KOPT-K1 (cell line): ENCODE measurements around the gene ASB2.

Experiments
- H3K27ac ChIP-seq: fragments of 200-600 bp; sonication (generic); 2 replicates; pipeline ENCODE4 v1.5.1; 2016; ENCODE audit warnings: antibody characterized with exemption, mild to moderate bottlenecking, low read depth, low read length; ENCODE audit not compliant: poor library complexity, severe bottlenecking
- H3K36me3 ChIP-seq: fragments of 200-600 bp; sonication (generic); 2 replicates; pipeline ENCODE4 v1.5.1; 2017; ENCODE audit warnings: antibody characterized with exemption, mild to moderate bottlenecking, low read length, moderate library complexity; ENCODE audit not compliant: insufficient read depth
- H3K9me3 ChIP-seq: fragments of 200-600 bp; sonication (generic); 2 replicates; pipeline ENCODE4 v1.5.1; 2017; ENCODE audit warnings: antibody characterized with exemption, low read length, mild to moderate bottlenecking; ENCODE audit not compliant: insufficient read depth, poor library complexity, severe bottlenecking

ASB2 gene

GRCh38 chr14:93975791-93976476 lies 436 bp downstream of the ASB2 start:
- Histone ChIP-seq H3K27ac (no peak overlapping the region), H3K9me3 (peaks cover 7% of the 10 kb centered on the region), H3K36me3 (no peaks in the 10 kb centered on the region)

GRCh38 chr14:93974833-93975232 lies 1.5 kb downstream of the ASB2 start:
- no peak overlapping the region for H3K27ac ChIP-seq
- no peaks in the 10 kb centered on the region for H3K36me3 ChIP-seq
- peaks cover 7% of the 10 kb centered on the region for H3K9me3 ChIP-seq

- Histone ChIP-seq H3K36me3 (no peaks in the 10 kb centered on the region), H3K9me3 (peaks cover 7% of the 10 kb centered on the region), H3K27ac (no peak overlapping the region)
Measured at GRCh38 chr14:93974299-93974698, 2.1 kb downstream of the ASB2 start.

DNA sequence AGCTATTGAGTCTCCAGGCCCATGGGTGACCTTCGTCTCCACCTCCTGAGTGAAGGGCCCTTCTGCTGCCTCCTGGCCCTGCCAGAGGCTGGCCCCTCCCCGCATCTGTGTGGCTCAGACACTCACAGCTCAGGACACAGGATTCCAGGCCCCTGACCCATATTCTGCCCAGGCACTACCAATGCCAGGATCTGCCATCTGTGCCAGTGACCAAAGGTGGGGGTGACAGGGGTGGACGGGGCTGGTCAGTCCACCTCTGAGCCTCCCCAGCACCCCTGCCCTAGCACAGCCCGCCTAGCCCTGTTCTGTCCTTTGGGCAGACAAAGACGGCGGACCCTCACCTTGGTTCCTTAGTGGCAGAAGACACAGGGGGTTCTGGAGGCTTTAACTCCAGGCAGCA lies 2.8 kb downstream of the ASB2 start:
- Histone ChIP-seq H3K36me3 (no peaks in the 10 kb centered on the region), H3K27ac (no peak overlapping the region), H3K9me3 (peaks cover 7% of the 10 kb centered on the region)

DNA sequence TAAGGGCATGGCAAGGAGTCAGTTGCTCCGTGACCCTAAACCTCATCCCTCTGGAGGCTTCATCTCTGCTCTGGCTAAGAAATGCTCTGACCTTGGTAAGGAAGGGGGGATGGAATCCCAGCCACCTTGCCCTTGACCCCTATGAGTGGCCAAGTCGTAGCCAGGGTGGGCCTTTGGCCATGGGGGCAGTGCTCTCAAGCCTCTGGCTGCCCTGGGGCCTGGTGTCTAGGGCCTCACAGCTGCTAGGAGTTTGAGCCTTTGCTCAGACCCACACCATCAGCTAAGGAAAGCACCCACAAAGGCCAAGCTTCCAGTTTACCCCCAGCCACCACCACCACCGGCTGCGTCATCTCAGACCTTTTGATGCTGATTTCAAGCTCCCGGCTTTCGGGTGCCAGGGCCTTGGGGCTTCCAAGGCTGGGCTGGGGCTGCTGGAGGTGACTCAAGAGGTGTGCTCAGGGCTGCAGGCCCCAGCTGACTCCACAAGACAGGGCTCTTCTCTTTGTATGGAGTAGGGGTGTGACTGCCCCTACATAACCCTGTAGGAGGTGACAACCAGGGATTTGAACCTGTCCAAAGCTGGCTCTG lies 3.7 kb downstream of the ASB2 start:
- H3K9me3 ChIP-seq = peaks cover under 1% of the 10 kb centered on the region
- H3K36me3 ChIP-seq = no peaks in the 10 kb centered on the region
- H3K27ac ChIP-seq = no peak overlapping the region

DNA sequence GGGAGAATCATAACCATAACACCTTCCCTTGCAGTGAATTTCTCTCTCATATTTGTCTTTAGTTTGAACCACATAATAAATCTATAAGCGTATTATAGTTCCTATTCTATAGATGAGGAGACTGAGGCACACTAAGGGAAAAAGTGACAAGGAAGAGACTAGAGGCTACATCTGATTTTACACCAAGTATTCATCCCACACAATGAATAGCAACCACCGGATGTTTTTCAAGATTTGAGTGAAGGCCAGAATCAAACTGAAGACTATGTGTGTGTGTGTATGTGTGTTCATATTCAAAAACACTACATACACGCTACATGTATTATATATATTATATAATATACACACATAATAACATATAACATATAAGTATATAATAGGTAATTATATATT lies 4.7 kb downstream of the ASB2 start:
- no peak overlapping the region for H3K27ac ChIP-seq

GRCh38 chr14:93970965-93971634 lies 5.3 kb downstream of the ASB2 start:
- H3K9me3 ChIP-seq = no peaks in the 10 kb centered on the region
- no peak overlapping the region for H3K27ac ChIP-seq
- H3K36me3 ChIP-seq = no peaks in the 10 kb centered on the region

More for the DNA sequence above, 4.7 kb downstream of the ASB2 start:
- Histone ChIP-seq H3K9me3 (no peaks in the 10 kb centered on the region), H3K36me3 (no peaks in the 10 kb centered on the region)

- no peaks in the 10 kb centered on the region for H3K9me3 ChIP-seq
- no peak overlapping the region for H3K27ac ChIP-seq
- no peaks in the 10 kb centered on the region for H3K36me3 ChIP-seq
Measured at GRCh38 chr14:93970585-93970964, 5.8 kb downstream of the ASB2 start.

DNA sequence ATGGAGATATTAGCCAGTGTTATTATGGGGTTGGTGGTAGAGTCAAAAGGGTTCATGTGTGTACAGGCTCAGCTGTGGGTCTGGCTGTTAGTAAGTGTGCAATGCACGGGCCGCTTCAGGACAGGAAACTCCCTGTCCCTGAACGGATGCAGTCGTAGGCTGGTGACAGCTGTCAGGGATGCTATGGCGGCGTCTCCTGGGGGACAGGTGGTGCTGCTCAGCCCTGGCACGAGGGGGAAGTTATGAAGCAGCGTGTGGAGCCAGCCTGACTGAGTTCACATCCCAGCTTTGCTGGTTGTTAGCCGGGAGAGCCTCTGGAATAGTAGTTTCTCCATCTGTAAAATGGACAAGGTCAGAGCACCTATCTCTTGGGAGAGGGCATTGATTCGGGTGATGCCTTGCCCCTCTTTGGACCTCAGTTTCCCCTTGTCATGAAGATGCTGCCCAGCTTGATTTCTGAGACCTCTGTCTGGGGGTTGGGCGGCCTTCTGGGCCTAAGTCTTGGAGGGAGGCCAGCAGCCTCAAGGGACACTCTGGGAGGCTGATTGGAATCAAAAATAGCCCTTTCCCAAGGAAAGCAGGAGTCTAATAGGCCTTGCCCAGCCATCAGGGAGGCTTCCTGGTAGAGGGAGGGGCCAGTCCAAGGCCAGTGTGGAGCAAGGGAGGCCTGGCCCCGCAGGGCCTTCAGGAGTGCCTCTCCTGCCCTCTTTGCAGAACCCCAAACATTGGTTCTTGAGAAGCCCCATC lies 7.1 kb downstream of the ASB2 start:
- Histone ChIP-seq H3K9me3 (no peaks in the 10 kb centered on the region), H3K27ac (no peak overlapping the region), H3K36me3 (no peaks in the 10 kb centered on the region)

- Histone ChIP-seq H3K36me3 (no peaks in the 10 kb centered on the region), H3K27ac (no peak overlapping the region), H3K9me3 (no peaks in the 10 kb centered on the region)
Measured at GRCh38 chr14:93967637-93968250, 8.6 kb downstream of the ASB2 start.

DNA sequence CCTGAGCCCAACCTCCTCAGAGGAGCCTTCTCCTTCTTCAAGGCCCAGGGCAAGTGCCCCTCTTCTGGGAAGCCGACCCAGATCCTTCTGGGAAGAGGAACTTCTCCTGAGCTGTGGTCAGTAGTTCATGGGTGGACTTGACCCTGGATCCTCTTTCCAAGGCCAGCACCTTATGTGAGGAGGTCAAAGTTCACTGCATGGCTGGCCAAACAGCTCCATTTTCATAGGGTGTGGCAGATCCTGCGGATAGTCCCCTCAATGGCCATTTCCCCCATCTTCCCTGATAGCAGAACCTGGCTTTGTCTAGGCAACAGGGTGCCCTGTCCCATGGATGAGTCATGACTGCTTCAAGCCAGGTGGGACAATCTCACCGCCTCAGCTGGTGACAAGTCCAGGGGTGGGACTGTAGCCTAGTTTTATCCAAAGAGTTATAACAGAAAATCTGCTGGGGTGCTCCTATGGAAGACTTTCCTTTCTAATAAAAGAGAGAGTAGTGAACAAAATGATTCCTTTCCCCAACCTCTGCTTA lies 10.4 kb downstream of the ASB2 start:
- Histone ChIP-seq H3K27ac (no peak overlapping the region), H3K9me3 (no peaks in the 10 kb centered on the region)

GRCh38 chr14:93965287-93965821 lies 11.0 kb downstream of the ASB2 start:
- no peak overlapping the region for H3K27ac ChIP-seq
- no peaks in the 10 kb centered on the region for H3K9me3 ChIP-seq
- H3K36me3 ChIP-seq = no peaks in the 10 kb centered on the region

More for the DNA sequence above, 10.4 kb downstream of the ASB2 start:
- no peaks in the 10 kb centered on the region for H3K36me3 ChIP-seq

DNA sequence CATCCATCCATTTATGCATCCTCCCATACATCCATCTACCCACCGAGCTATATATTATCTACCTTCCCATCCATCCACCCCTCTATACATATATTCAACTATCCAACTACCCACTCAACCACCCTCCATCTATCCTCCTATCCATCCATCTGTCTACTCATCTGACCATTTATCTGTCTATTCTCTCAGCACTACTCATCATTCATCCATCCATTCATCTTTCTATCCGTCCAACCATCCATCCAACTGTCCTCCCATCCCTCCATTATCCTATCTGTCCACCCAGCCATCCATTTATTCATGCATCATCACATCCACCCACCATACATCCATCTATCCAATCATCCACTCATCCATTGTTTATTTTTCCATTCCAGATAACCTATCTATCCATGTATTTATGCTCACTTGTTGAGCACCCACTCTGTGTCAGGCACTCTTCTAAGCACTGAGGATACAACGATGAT lies 11.5 kb downstream of the ASB2 start:
- Histone ChIP-seq H3K36me3 (no peaks in the 10 kb centered on the region), H3K9me3 (no peaks in the 10 kb centered on the region), H3K27ac (no peak overlapping the region)

GRCh38 chr14:93964281-93964680 lies 12.1 kb downstream of the ASB2 start:
- H3K9me3 ChIP-seq = no peaks in the 10 kb centered on the region
- no peak overlapping the region for H3K27ac ChIP-seq
- H3K36me3 ChIP-seq = no peaks in the 10 kb centered on the region
